SK-N-SH treated with all-trans-retinoic acid at 6 μM for 48 hours (cell line): ENCODE data around the gene ZC3H10.

Experiments used
- ATAC-seq: fragments of 200-7000 bp; cut with Tn5 transposase; 3 replicates; pipeline ENCODE4 v1.9.1; 2020; ENCODE audit warnings: mild to moderate bottlenecking, moderate library complexity
- BACH2 ChIP-seq: fragments of 250-450 bp; sonication (Bioruptor Pico); IDR thresholded peaks from 2 replicates; pipeline ENCODE4 v1.9.0; 2021; ENCODE audit warnings: mild to moderate bottlenecking, borderline replicate concordance
- ESRRG ChIP-seq: fragments of 250-450 bp; sonication (Bioruptor Pico); IDR thresholded peaks from 2 replicates; pipeline ENCODE4 v1.6.1; 2021; ENCODE audit warnings: mild to moderate bottlenecking
- GLIS3 ChIP-seq: fragments of 250-450 bp; sonication (Bioruptor Pico); IDR thresholded peaks from 2 replicates; pipeline ENCODE4 v1.5.0; 2020; ENCODE audit warnings: mild to moderate bottlenecking, moderate library complexity
- ISL1 ChIP-seq: fragments of 250-450 bp; sonication (Bioruptor Pico); IDR thresholded peaks from 2 replicates; pipeline ENCODE4 v2.1.2; 2022; ENCODE audit warnings: mild to moderate bottlenecking, moderate library complexity
- OSR1 ChIP-seq: fragments of 250-450 bp; sonication (Bioruptor Pico); IDR thresholded peaks from 2 replicates; pipeline ENCODE4 v1.8.0; 2022; ENCODE audit warnings: moderate library complexity, mild to moderate bottlenecking, inconsistent platforms
- PATZ1 ChIP-seq: fragments of 250-450 bp; sonication (Bioruptor Pico); IDR thresholded peaks from 2 replicates; pipeline ENCODE4 v1.8.0; 2020; ENCODE audit warnings: mild to moderate bottlenecking, moderate library complexity, borderline replicate concordance
- POU6F1 ChIP-seq: fragments of 250-450 bp; sonication (Bioruptor Pico); IDR thresholded peaks from 2 replicates; pipeline ENCODE4 v1.8.0; 2021; ENCODE audit warnings: low read depth, mild to moderate bottlenecking, moderate library complexity, borderline replicate concordance
- PPARA ChIP-seq: fragments of 250-450 bp; sonication (Bioruptor Pico); IDR thresholded peaks from 2 replicates; pipeline ENCODE4 v1.5.0; 2020; ENCODE audit warnings: mild to moderate bottlenecking, borderline replicate concordance
- RARB ChIP-seq: fragments of 250-450 bp; sonication (Bioruptor Pico); IDR thresholded peaks from 2 replicates; pipeline ENCODE4 v1.8.0; 2021; ENCODE audit warnings: mild to moderate bottlenecking, moderate library complexity
- TCF4 ChIP-seq: fragments of 250-450 bp; sonication (Bioruptor Pico); IDR thresholded peaks from 2 replicates; pipeline ENCODE4 v1.8.0; 2021; ENCODE audit warnings: mild to moderate bottlenecking, moderate library complexity, borderline replicate concordance
- TOX ChIP-seq: fragments of 250-450 bp; sonication (Bioruptor Pico); IDR thresholded peaks from 2 replicates; pipeline ENCODE4 v1.8.0; 2021; ENCODE audit warnings: mild to moderate bottlenecking, moderate library complexity, borderline replicate concordance
- TSHZ2 ChIP-seq: fragments of 250-450 bp; sonication (Bioruptor Pico); IDR thresholded peaks from 2 replicates; pipeline ENCODE4 v1.5.0; 2020; ENCODE audit warnings: mild to moderate bottlenecking, moderate library complexity
- ZC3H10 ChIP-seq: fragments of 250-450 bp; sonication (Bioruptor Pico); IDR thresholded peaks from 2 replicates; pipeline ENCODE4 v1.5.1; 2021; ENCODE audit warnings: mild to moderate bottlenecking, moderate library complexity
- ZFP3 ChIP-seq: fragments of 250-450 bp; sonication (Bioruptor Pico); IDR thresholded peaks from 2 replicates; pipeline ENCODE4 v1.5.0; 2020; ENCODE audit warnings: mild to moderate bottlenecking, moderate library complexity
- ZFP30 ChIP-seq: fragments of 450-650 bp; formaldehyde crosslinking; IDR thresholded peaks from 2 replicates; pipeline ENCODE4 v1.5.0; 2022; ENCODE audit warnings: mild to moderate bottlenecking, moderate library complexity
- ZNF565 ChIP-seq: fragments of 450-650 bp; formaldehyde crosslinking; conservative IDR thresholded peaks from 2 replicates; pipeline ENCODE4 v1.5.0; 2020; ENCODE audit warnings: low read depth, mild to moderate bottlenecking, moderate library complexity
- ZNF70 ChIP-seq: fragments of 450-650 bp; formaldehyde crosslinking; IDR thresholded peaks from 2 replicates; pipeline ENCODE4 v1.5.0; 2020; ENCODE audit warnings: mild to moderate bottlenecking, moderate library complexity
- ZNF8 ChIP-seq: fragments of 450-650 bp; formaldehyde crosslinking; IDR thresholded peaks from 2 replicates; pipeline ENCODE4 v1.5.0; 2020; ENCODE audit warnings: mild to moderate bottlenecking, moderate library complexity

Gene ZC3H10

GRCh38 chr12:56145217-56145616 lies 27.2 kb downstream of the ZC3H10 start:
- ATAC-seq: no peak

GRCh38 chr12:56146492-56147460 lies 28.7 kb downstream of the ZC3H10 start:
- ATAC-seq: no peak
- TF ChIP-seq ZC3H10 (CRISPR knock-in tag): no peak
- TF ChIP-seq OSR1 (CRISPR knock-in tag): no peak
- TF ChIP-seq TOX: no peak
- TF ChIP-seq PATZ1 (CRISPR knock-in tag): no peak
- TF ChIP-seq TSHZ2: no peak
- TF ChIP-seq ZFP30 (CRISPR knock-in tag): no peak
- no peak for TF ChIP-seq TCF4 (CRISPR knock-in tag)
- TF ChIP-seq ZNF70 (CRISPR knock-in tag): no peak
- TF ChIP-seq PPARA (CRISPR knock-in tag): no peak
- no peak for TF ChIP-seq RARB (CRISPR knock-in tag)
- no peak for TF ChIP-seq GLIS3 (CRISPR knock-in tag)
- no peak for TF ChIP-seq ZFP3 (CRISPR knock-in tag)
- TF ChIP-seq ZNF565 (CRISPR knock-in tag): no peak
- TF ChIP-seq ZNF8: no peak
- no peak for TF ChIP-seq ISL1

More at GRCh38 chr12:56145217-56145616, 27.2 kb downstream of the ZC3H10 start:
- TF ChIP-seq ZFP3 (CRISPR knock-in tag) (no peak), ISL1 (no peak), POU6F1 (CRISPR knock-in tag) (no peak), ZFP30 (CRISPR knock-in tag) (no peak), ESRRG (no peak), TOX (no peak), ZNF565 (CRISPR knock-in tag) (no peak), PPARA (CRISPR knock-in tag) (no peak), BACH2 (CRISPR knock-in tag) (no peak)

GRCh38 chr12:56150563-56150962 lies 32.5 kb downstream of the ZC3H10 start:
- no peak for TF ChIP-seq ZNF8
- TF ChIP-seq, all 23 proteins: peak for 0
- ATAC-seq: no peak

GRCh38 chr12:56151672-56152131 lies 33.6 kb downstream of the ZC3H10 start:
- peak; percentile 73 for ATAC-seq
- TF ChIP-seq BACH2 (CRISPR knock-in tag): no peak
- no peak for TF ChIP-seq POU6F1 (CRISPR knock-in tag)
